HG03095 (cell line): ENCODE measurements around the gene CEACAM6.

Experiments
- ATAC-seq: cut with Tn5 transposase; IDR thresholded peaks from one replicate; pipeline ENCODE4 v1.9.1; 2021; ENCODE audit warnings: moderate library complexity; ENCODE audit not compliant: unreplicated experiment

Gene CEACAM6

DNA sequence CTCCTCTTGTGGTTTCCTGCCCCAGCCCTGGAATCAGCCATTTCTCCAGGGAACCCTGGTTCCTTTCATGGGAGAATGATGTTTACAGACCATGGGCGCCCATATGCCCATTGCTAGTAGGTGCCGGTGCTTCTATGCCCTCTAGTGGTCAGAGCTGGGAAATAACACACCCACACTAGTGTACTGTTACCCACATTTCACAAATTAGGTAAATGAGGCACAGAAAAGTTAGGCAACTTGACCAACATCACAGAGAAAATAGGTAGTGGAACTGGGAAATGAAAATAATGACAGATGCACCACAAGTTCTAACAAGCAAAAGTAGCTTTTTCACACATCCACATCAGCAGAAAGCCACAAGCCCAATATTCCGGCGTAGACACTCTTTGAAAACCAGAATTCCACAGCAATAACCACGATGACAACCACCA lies 39.7 kb downstream of the CEACAM6 start:
- no peak for ATAC-seq

DNA sequence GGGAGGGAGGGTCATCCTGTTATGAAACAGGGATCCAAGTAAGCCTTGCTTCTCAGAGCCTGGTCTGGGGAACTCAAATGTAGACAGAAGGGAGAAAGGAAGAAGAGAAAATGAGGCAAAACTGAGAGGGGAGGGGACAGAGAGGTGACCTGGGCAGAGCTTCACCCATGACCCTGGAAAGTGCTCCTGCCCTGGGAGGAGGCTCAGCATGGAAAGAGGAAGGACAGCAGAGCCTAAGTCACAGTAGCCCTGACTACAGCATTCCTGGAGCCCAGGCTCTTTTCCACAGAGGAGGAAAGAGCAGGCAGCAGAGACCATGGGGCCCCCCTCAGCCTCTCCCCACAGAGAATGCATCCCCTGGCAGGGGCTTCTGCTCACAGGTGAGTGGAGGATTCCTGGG lies 41.0 kb downstream of the CEACAM6 start, which contains the start of gene CEACAM3:
Gene CEACAM3, plus strand, starts transcription at position 226 of the 400 bp plus-strand sequence. Its CDS starts 91 bp downstream, at position 317.
- ATAC-seq = no peak

- no peak for ATAC-seq
Measured at GRCh38 chr19:41796901-41797300, 41.6 kb downstream of the CEACAM6 start.

DNA sequence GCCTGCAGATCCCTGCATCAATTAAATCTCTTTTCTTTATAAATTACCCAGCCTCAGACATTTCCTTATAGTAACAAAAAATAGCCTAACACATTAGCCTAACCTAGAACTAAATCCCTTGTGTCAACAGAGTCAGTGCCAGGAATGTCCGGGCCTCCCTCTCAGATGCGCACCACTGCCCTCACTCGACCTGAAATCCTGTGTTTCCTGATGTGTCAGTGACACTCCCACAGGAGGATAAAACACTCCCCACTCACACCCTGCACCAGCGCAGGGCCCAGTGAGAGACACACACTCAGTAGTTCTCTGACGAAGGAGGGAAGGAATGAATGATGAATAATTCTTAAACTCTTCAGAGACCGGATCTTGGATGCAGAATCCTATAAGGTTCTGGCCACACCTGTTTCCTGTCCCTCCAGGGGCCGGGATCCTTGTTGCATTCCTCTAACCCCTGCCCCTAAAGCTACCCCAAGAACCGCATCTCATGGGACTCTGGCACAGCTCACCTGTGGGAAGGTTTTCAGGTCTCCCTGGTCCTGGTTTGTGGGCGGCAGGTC lies 44.2 kb downstream of the CEACAM6 start:
- no peak for ATAC-seq

DNA sequence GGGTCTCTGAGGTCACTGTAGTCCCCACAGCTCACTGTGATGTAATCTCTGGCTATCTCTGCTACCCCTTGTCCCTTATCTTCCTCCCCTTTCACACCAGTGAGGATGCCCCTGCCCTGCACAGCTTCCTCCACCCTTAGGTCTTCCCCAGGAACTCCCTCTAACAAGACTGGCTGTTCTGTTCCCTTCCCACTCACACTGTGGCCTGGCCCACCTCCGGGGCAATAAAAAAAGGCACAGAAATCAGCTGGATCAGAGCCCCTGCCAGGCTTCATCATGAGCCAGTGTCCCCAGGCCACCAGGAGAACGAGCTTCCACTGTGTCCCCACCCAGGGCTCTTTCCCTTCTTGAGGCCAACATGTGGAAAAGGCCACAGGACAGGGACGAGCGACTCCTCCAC lies 45.7 kb downstream of the CEACAM6 start:
- no peak for ATAC-seq

DNA sequence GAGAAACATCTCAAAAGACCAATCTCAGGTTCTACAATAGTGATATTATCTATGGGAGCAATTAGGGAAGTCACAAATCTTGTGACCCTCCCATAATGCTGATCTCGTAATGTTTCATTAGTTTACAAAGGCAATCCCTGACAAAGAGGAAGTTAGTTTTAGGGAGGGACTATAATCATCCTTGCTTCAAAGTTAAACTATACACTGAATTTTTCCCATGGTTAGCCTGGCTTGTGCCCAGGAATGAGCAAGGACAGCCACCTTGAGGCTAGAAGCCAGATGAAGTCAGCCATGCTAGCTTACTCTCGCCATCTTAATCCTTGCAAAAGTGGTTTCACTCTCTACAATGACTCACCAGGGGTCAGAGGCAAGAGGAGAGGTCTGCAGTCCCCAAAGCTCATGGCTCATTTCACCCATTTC lies 46.5 kb downstream of the CEACAM6 start:
- ATAC-seq = no peak

GRCh38 chr19:41802770-41803169 lies 47.4 kb downstream of the CEACAM6 start:
- ATAC-seq = no peak

DNA sequence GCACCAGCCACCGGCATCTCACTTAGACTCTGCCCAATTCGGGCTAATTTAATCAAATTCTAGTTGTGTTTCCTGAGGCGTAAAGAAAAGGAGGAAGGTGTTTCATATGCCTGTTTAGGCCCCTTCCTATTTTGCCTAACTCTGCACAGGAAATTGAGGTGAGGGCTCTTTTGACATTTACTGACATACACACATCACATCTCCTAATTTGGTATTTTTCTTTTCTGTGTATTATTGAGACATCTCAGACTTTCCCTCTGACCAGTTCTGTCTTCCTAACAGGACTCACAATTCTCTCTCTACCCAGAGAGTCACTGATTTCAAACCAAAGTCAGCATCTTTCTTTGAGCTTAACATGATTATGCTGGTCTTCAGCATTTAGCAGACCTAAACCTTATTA lies 49.0 kb downstream of the CEACAM6 start:
- no peak for ATAC-seq

- no peak for ATAC-seq
Measured at GRCh38 chr19:41807176-41807575, 51.8 kb downstream of the CEACAM6 start.

GRCh38 chr19:41808663-41809566 lies 53.6 kb downstream of the CEACAM6 start:
- ATAC-seq = no peak

GRCh38 chr19:41810301-41810700 lies 55.0 kb downstream of the CEACAM6 start:
- ATAC-seq = no peak

GRCh38 chr19:41811036-41811435 lies 55.7 kb downstream of the CEACAM6 start:
- no peak for ATAC-seq

DNA sequence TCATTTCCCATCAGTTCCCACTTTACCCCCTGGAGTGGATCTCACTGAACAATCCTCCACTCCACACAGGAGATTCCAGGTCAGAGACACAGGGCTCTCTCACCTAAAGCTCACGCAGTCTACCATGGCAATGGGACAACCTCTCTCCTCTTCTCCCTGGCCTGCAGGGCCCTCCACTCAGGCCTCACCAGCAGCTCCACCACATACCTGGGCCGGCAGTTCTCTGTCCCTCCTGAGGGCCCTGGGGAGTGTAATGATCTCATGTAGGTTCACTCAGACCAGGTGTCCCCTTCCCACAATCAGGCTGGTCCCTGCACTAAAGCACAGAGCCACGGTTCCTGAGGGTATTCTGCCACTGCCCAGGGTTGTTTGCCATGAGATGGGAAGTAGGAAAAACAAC lies 56.7 kb downstream of the CEACAM6 start:
- ATAC-seq = no peak

DNA sequence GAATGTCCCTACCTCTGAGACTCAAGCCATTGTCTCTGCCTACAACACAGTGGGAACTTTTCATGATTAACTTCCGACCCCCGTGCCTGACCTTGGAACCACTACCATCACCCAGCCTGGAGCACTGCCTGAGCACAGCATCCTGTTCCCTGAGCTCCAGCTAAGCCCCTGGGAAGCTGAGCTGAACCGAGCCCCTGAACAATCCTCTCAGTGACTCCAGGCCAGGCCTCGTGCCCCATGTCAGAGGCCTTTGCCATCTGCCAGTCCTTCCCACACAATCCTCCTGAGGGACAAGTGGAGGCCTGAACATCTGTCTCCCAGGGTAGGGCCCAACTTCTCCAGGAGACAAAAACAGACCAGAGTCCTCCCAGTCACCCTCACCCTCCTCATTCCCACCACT lies 58.6 kb downstream of the CEACAM6 start:
- ATAC-seq = no peak

DNA sequence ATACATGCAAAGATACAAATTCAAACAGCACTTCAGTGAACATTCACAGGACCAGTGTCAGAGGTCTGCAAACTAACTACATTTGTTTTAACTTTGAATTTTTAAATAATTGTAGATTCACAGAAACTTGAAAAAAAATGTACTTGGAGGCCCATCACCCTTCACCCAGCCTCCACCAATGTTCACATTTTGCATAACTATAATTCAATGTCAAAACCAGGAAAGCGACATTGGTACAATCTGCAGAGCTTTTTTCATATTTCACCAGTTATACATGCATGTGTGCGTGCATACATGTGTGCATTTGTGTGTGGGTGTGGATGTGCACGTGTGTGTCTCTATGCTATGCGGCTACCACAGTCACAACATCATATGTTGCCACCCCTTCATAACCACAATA lies 60.0 kb downstream of the CEACAM6 start:
- no peak for ATAC-seq

DNA sequence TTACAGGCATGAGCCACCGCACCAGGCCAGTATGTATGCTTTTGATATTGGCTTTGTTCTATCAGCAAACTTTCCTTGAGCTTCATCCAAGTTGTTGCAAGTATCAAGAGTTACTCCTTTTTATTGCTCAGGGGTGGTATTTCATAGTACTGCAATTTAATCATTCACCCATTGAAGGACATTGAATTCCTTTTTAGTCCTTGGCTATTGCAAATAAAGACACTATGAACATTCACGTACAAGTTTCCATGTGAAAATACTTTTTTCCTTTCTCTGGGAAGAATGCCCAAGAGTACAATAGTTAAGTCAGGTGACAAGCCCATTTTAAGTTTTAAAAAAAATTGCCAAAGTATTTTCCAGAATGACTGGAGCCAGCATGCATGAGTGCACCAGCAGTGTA lies 61.4 kb downstream of the CEACAM6 start:
- ATAC-seq = no peak

DNA sequence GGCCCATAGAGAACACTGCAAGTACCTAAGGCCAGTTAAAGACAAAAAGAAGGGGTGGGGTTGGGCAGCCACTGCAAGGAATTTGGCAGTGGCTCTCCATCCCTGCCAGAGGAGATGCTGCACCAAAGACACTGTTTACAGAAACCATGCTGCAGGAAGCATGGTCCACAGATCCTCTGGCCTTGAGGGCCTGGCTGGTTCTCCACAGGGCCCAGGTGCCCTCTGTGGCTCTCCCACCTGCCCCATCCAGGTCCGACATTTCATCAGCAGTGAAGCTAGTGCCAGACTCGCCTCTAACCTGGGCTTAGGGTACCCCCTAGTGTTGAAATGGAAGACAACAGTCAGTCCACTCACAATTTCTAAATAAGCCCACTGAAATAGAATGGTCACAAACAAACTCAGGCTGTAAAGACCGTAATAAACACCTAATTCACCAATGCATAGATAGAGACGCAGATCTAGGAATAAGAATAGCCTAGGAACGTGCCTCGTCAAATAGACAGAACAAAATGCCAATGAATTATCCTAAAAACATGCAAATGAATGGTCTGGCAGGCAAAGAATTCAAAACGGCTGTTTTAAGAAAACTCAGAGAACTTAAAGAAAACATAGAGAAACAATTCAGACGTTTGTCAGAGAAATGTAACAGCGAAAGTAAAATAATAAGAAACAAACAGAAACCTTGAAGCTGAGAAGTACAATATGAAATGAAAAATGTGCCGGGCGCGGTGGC lies 65.8 kb downstream of the CEACAM6 start:
- no peak for ATAC-seq
